WTC11 (cell line): ENCODE results near the gene TNIP1. TPM values are rescaled to one million over a fixed set of nuclear protein-coding genes. Genes with fewer than 3 reads are reported as not detected.

ENCODE experiments used
- ATAC-seq: fragments of 200-7000 bp; cut with Tn5 transposase; 2 replicates; pipeline ENCODE4 v1.10.0; 2021; ENCODE audit warnings: mild to moderate bottlenecking, moderate library complexity
- CTCF ChIA-PET: fragments of 300-600 bp; sonication (Branson Sonifier 250); formaldehyde crosslinking; loops from one replicate; lab custom pipeline; 2021; ENCODE audit warnings: antibody characterized with exemption; lab: Charles Lee
- POLR2A ChIA-PET: fragments of 350-600 bp; sonication (Branson Sonifier 250); formaldehyde crosslinking; loops from one replicate; lab custom pipeline; 2021; ENCODE audit warnings: antibody characterized with exemption; lab: Charles Lee
- DNase-seq: peaks from one replicate; pipeline ENCODE4 v3.0.0; 2021; ENCODE audit warnings: low spot score
- H3K27ac Mint-ChIP-seq: 2 replicates; pipeline ENCODE4 v1.8.0; 2021; ENCODE audit warnings: mixed read lengths
- H3K27me3 Mint-ChIP-seq: 2 replicates; pipeline ENCODE4 v1.8.0; 2021; ENCODE audit warnings: low read depth, mild to moderate bottlenecking, moderate library complexity, mixed read lengths
- H3K36me3 Mint-ChIP-seq: 2 replicates; pipeline ENCODE4 v1.8.0; 2021; ENCODE audit warnings: mixed read lengths
- H3K4me1 Mint-ChIP-seq: 2 replicates; pipeline ENCODE4 v1.8.0; 2022; ENCODE audit warnings: mixed read lengths
- H3K4me3 Mint-ChIP-seq: 2 replicates; pipeline ENCODE4 v1.8.0; 2021; ENCODE audit warnings: mild to moderate bottlenecking, moderate library complexity, mixed read lengths
- H3K9me3 Mint-ChIP-seq: 2 replicates; pipeline ENCODE4 v1.8.0; 2021; ENCODE audit warnings: mixed read lengths
- AFF4 ChIP-seq: sonication (generic); formaldehyde crosslinking; IDR thresholded peaks from 2 replicates; pipeline ENCODE4 v1.8.1; 2023; ENCODE audit warnings: mild to moderate bottlenecking, missing genetic modification reagents, borderline replicate concordance
- ARID4B ChIP-seq: sonication (generic); formaldehyde crosslinking; IDR thresholded peaks from 2 replicates; pipeline ENCODE4 v1.8.0; 2023; ENCODE audit warnings: missing genetic modification reagents, mild to moderate bottlenecking, borderline replicate concordance
- ATF3 ChIP-seq: sonication (generic); formaldehyde crosslinking; conservative IDR thresholded peaks from 2 replicates; pipeline ENCODE4 v1.8.1; 2022; ENCODE audit warnings: mild to moderate bottlenecking, missing genetic modification reagents
- ATF6 ChIP-seq: sonication (generic); formaldehyde crosslinking; IDR thresholded peaks from 2 replicates; pipeline ENCODE4 v1.8.1; 2023; ENCODE audit warnings: mild to moderate bottlenecking, missing genetic modification reagents
- CBFB ChIP-seq: sonication (generic); formaldehyde crosslinking; IDR thresholded peaks from 2 replicates; pipeline ENCODE4 v1.8.1; 2022; ENCODE audit warnings: mild to moderate bottlenecking, low read depth, missing genetic modification reagents
- ESRRA ChIP-seq: sonication (generic); formaldehyde crosslinking; IDR thresholded peaks from 2 replicates; pipeline ENCODE4 v1.8.1; 2022; ENCODE audit warnings: mild to moderate bottlenecking, missing genetic modification reagents, borderline replicate concordance
- ETV6 ChIP-seq: sonication (generic); formaldehyde crosslinking; IDR thresholded peaks from 2 replicates; pipeline ENCODE4 v1.8.1; 2022; ENCODE audit warnings: mild to moderate bottlenecking, missing genetic modification reagents
- FOXJ3 ChIP-seq: sonication (generic); formaldehyde crosslinking; IDR thresholded peaks from 2 replicates; pipeline ENCODE4 v1.9.0; 2021; ENCODE audit warnings: missing genetic modification reagents, mild to moderate bottlenecking, borderline replicate concordance
- GABPB1 ChIP-seq: sonication (generic); formaldehyde crosslinking; IDR thresholded peaks from 2 replicates; pipeline ENCODE4 v1.8.1; 2023; ENCODE audit warnings: mild to moderate bottlenecking, missing genetic modification reagents
- GTF2I ChIP-seq: fragments of 250-450 bp; sonication (Bioruptor Pico); conservative IDR thresholded peaks from 2 replicates; pipeline ENCODE4 v1.4.0; 2021; ENCODE audit warnings: mild to moderate bottlenecking
- HMGXB4 ChIP-seq: sonication (generic); formaldehyde crosslinking; IDR thresholded peaks from 2 replicates; pipeline ENCODE4 v1.8.1; 2023; ENCODE audit warnings: mild to moderate bottlenecking, moderate library complexity, missing genetic modification reagents
- MAX ChIP-seq: sonication (generic); formaldehyde crosslinking; IDR thresholded peaks from 2 replicates; pipeline ENCODE4 v1.8.0; 2022; ENCODE audit warnings: mild to moderate bottlenecking, missing genetic modification reagents
- MLX ChIP-seq: sonication (generic); formaldehyde crosslinking; IDR thresholded peaks from 2 replicates; pipeline ENCODE4 v1.8.1; 2023; ENCODE audit warnings: mild to moderate bottlenecking, missing genetic modification reagents, moderate library complexity
- NFE2L1 ChIP-seq: sonication (generic); formaldehyde crosslinking; IDR thresholded peaks from 2 replicates; pipeline ENCODE4 v1.8.1; 2023; ENCODE audit warnings: missing genetic modification reagents
- NFYB ChIP-seq: sonication (generic); formaldehyde crosslinking; conservative IDR thresholded peaks from 2 replicates; pipeline ENCODE4 v1.8.0; 2022; ENCODE audit warnings: low read depth, missing genetic modification reagents
- NR3C1 ChIP-seq: sonication (generic); formaldehyde crosslinking; conservative IDR thresholded peaks from 2 replicates; pipeline ENCODE4 v1.8.1; 2023; ENCODE audit warnings: low read depth, mild to moderate bottlenecking, missing genetic modification reagents
- PREB ChIP-seq: sonication (generic); formaldehyde crosslinking; IDR thresholded peaks from 2 replicates; pipeline ENCODE4 v1.8.1; 2022; ENCODE audit warnings: mild to moderate bottlenecking, missing genetic modification reagents, moderate library complexity, borderline replicate concordance
- TCF7 ChIP-seq: sonication (generic); formaldehyde crosslinking; IDR thresholded peaks from 2 replicates; pipeline ENCODE4 v1.8.0; 2022; ENCODE audit warnings: mild to moderate bottlenecking, low read depth, missing genetic modification reagents, moderate library complexity
- ZNF121 ChIP-seq: sonication (generic); formaldehyde crosslinking; IDR thresholded peaks from 2 replicates; pipeline ENCODE4 v1.8.0; 2023; ENCODE audit warnings: missing genetic modification reagents
- ZNF512 ChIP-seq: sonication (generic); formaldehyde crosslinking; IDR thresholded peaks from 2 replicates; pipeline ENCODE4 v1.8.1; 2022; ENCODE audit warnings: missing genetic modification reagents, borderline replicate concordance
- ZNF671 ChIP-seq: fragments of 250-450 bp; sonication (Bioruptor Pico); IDR thresholded peaks from 2 replicates; pipeline ENCODE4 v1.8.0; 2021; ENCODE audit warnings: mild to moderate bottlenecking
- total RNA-seq: library from RNA; stranded (reverse); gene quantifications from 3 replicates; pipeline ENCODE4 v1.2.3, GENCODE V29; 2021

TNIP1 gene
- total RNA-seq, 1 experiment from 2014 or later: 41.1 TPM

- TF ChIP-seq ARID4B (CRISPR knock-in tag) (no peak), ATF3 (CRISPR knock-in tag) (no peak), GTF2I (CRISPR knock-in tag) (no peak), MAX (CRISPR knock-in tag) (no peak), TCF7 (CRISPR knock-in tag) (no peak), ATF6 (CRISPR knock-in tag) (no peak), PREB (no peak), ETV6 (CRISPR knock-in tag) (no peak), ZNF671 (CRISPR knock-in tag) (no peak), ZNF121 (CRISPR knock-in tag) (no peak), MLX (no peak)
These were observed 3.4 kb downstream of the TNIP1 start (continued) for GRCh38 chr5:151077419-151077818.

GRCh38 chr5:151076616-151077015 lies 4.2 kb downstream of the TNIP1 start:
- ATAC-seq (no peak), DNase-seq (no peak)
- POLR2A ChIA-PET: no interaction called here
- Mint-ChIP-seq H3K9me3 (no peaks in the 10 kb centered on the region), H3K27ac (no peak overlapping the region), H3K4me3 (no peak overlapping the region), H3K27me3 (no peaks in the 10 kb centered on the region), H3K36me3 (no peaks in the 10 kb centered on the region), H3K4me1 (peaks cover 18% of the 10 kb centered on the region)
- CTCF ChIA-PET: interaction anchor here (0.6 to 2.3 kb wide), 3 partner anchors 25 to 1888 kb away, joined by 3 to 11 read pairs (median 3); no protein-coding TSS in a partner anchor
- no peak for TF ChIP-seq GABPB1 (CRISPR knock-in tag)
- TF ChIP-seq ZNF512 (CRISPR knock-in tag): no peak
- TF ChIP-seq FOXJ3 (CRISPR knock-in tag): no peak
- no peak for TF ChIP-seq NFYB (CRISPR knock-in tag)
- TF ChIP-seq HMGXB4 (CRISPR knock-in tag): no peak
- no peak for TF ChIP-seq ESRRA (CRISPR knock-in tag)
- TF ChIP-seq NFE2L1 (CRISPR knock-in tag): no peak
- no peak for TF ChIP-seq AFF4 (CRISPR knock-in tag)
- no peak for TF ChIP-seq NR3C1 (CRISPR knock-in tag)
- TF ChIP-seq CBFB (CRISPR knock-in tag): no peak
